ENCODE results near the gene IPO4. TPM values are rescaled to one million over a fixed set of nuclear protein-coding genes. Genes with fewer than 3 reads are reported as not detected.

IPO4 gene
- total and polyA plus RNA-seq, 2 of the 13 experiments (the other 11 are each of a cell fraction or from before 2014, with no cell fraction given) = 39.0 to 179 TPM

DNA sequence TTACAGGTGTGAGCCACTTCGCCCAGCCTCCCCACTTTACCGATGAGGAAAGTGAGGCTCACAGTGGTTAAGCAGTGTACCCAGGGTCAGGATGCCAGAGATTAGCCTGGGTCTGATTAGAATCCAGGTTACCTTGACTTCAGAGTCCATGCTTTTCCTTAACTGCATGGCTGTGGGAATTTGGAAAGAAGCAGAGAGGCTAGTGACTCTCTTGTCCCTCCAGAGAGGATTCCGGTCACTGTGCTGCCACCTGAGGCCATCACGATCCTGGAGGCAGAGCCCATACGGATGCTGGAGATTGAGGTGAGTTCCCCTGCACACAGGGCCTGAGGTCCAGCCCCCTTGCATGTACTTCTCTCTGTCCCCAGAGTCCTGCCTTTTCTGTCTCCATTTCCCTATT, 12.0 kb downstream of the IPO4 start (continued):
- TF ChIP-seq, protein P1, sequence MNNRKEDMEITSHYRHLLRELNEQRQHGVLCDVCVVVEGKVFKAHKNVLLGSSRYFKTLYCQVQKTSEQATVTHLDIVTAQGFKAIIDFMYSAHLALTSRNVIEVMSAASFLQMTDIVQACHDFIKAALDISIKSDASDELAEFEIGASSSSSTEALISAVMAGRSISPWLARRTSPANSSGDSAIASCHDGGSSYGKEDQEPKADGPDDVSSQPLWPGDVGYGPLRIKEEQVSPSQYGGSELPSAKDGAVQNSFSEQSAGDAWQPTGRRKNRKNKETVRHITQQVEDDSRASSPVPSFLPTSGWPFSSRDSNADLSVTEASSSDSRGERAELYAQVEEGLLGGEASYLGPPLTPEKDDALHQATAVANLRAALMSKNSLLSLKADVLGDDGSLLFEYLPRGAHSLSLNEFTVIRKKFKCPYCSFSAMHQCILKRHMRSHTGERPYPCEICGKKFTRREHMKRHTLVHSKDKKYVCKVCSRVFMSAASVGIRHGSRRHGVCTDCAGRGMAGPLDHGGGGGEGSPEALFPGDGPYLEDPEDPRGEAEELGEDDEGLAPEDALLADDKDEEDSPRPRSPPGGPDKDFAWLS (CRISPR knock-in tag; IDR thresholded peaks at IDR 0.05; ENCODE audit: borderline replicate concordance) = 0 out of 2 replicates have a peak, but pooled peaks have one; percentile 7
- TF ChIP-seq EEA1 (CRISPR knock-in tag; IDR thresholded peaks at IDR 0.05; ENCODE audit: borderline replicate concordance) = no peak
- no peak for TF ChIP-seq SMYD3 (CRISPR knock-in tag; IDR thresholded peaks at IDR 0.05)
- TF ChIP-seq ZFP36L1 (CRISPR knock-in tag; IDR thresholded peaks at IDR 0.05) = no peak
- no peak for TF ChIP-seq IKZF4 (CRISPR knock-in tag; IDR thresholded peaks at IDR 0.05; ENCODE audit: borderline replicate concordance, low read depth, not compliant biosample characterization)
- no peak for TF ChIP-seq CREM (IDR thresholded peaks at IDR 0.05)
- no peak for TF ChIP-seq CREM (CRISPR knock-in tag; IDR thresholded peaks at IDR 0.05)

DNA sequence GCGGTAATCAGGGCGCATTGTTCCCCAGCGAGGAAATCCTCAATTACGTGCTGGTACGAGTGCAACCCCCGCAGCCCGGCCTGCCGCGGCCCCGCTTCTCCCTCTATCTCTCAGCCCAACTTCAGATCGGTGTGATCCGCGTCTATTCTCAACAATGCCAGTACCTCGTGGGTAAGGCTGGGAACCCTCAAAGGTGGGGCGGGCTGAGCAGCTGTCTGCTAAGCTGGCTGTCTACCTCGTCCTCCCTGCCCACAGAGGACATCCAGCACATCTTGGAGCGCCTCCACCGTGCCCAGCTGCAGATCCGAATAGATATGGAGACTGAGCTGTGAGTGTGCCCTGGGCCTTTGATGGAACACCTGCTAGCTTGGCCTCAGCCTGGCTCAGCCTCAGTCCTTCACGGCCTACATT, 15.7 kb downstream of the IPO4 start:
- no peak for DNase-seq (ENCODE audit: low spot score)
- BruUV-seq (replicated peaks) = no TSS peak
- no peak for FAIRE-seq
- Histone ChIP-seq H3K9me3 (ENCODE audit: low read length) (no peaks in the 10 kb centered on the region), H3K4me2 (ENCODE audit: low read depth, low read length) (no peak overlapping the region), H3K36me3 (replicated peaks in 1 of 2; ENCODE audit: control insufficient read depth in 1 of 2, insufficient read depth in 2 of 2, low read length in 2 of 2) (peaks cover 4 to 9% of the 10 kb centered on the region in 2 experiments; a peak in 3 of 5 replicates), H3K27ac (ENCODE audit: extremely low read length, insufficient read depth, low read length) (no peak overlapping the region), H4K20me1 (ENCODE audit: insufficient read depth, low read length) (no peaks in the 10 kb centered on the region), H3K4me3 (replicated peaks in 1 of 3; ENCODE audit: insufficient read depth in 1 of 3, low read depth in 2 of 3, low read length in 3 of 3) (no peak overlapping the region), H3K27me3 (ENCODE audit: control insufficient read depth in 1 of 2, insufficient read depth in 2 of 2, low read length in 2 of 2) (no peaks in the 10 kb centered on the region), H3K4me1 (ENCODE audit: insufficient read depth, low read length) (no peaks in the 10 kb centered on the region), H3K9ac (ENCODE audit: insufficient read depth, low read depth, low read length) (no peak overlapping the region), H2AFZ (ENCODE audit: low read length) (no peak overlapping the region), H3K79me2 (ENCODE audit: insufficient read depth, low read length) (no peaks in the 10 kb centered on the region)
- ATAC-seq = peak; percentile 12
- intact Hi-C loops (cut with micrococcal nuclease; ENCODE audit: unreplicated experiment) (no loop called here), in situ Hi-C loops (cut with HindIII; ENCODE audit: extremely low pct_ligation_motif_present, low pct_unique_long_range_greater_than_20kb) (no loop called here)
- CTCF ChIA-PET (ENCODE audit: low intra/inter-chr PET ratio, low total read pairs) = no interaction called here
- POLR2A ChIA-PET = interaction anchor here (1.0 to 3.3 kb wide), 4 partner anchors 8 to 26 kb away, joined by 3 to 13 read pairs (median 8); partner anchors contain the start of genes IRF9, PSME2 and RNF31
- WGBS (ENCODE audit: low lambda C conversion rate) = 92% methylated on average over 20 of the region's 20 CpGs
- TF ChIP-seq, protein P2, sequence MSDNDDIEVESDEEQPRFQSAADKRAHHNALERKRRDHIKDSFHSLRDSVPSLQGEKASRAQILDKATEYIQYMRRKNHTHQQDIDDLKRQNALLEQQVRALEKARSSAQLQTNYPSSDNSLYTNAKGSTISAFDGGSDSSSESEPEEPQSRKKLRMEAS (IDR thresholded peaks at IDR 0.05) = no peak
- TF ChIP-seq AGO2 (optimal IDR thresholded peaks at IDR 0.05; ENCODE audit: low read depth, low read length) = peak; percentile 34
- TF ChIP-seq GABPB1 (CRISPR knock-in tag; IDR thresholded peaks at IDR 0.05) = 0 out of 2 replicates have a peak, but pooled peaks have one; percentile 9
- no peak for TF ChIP-seq HES4 (CRISPR knock-in tag; IDR thresholded peaks at IDR 0.05; ENCODE audit: borderline replicate concordance)
- no peak for TF ChIP-seq ZNF737 (CRISPR knock-in tag; IDR thresholded peaks at IDR 0.05; ENCODE audit: borderline replicate concordance)
- TF ChIP-seq TARDBP (CRISPR knock-in tag; IDR thresholded peaks at IDR 0.05) = no peak
- no peak for TF ChIP-seq ZSCAN9 (CRISPR knock-in tag; IDR thresholded peaks at IDR 0.05; ENCODE audit: borderline replicate concordance)
- TF ChIP-seq ZBTB38 (CRISPR knock-in tag; IDR thresholded peaks at IDR 0.05) = peak; percentile 76
- TF ChIP-seq TMF1 (CRISPR knock-in tag; IDR thresholded peaks at IDR 0.05; ENCODE audit: low read depth) = no peak
- TF ChIP-seq, protein P3, sequence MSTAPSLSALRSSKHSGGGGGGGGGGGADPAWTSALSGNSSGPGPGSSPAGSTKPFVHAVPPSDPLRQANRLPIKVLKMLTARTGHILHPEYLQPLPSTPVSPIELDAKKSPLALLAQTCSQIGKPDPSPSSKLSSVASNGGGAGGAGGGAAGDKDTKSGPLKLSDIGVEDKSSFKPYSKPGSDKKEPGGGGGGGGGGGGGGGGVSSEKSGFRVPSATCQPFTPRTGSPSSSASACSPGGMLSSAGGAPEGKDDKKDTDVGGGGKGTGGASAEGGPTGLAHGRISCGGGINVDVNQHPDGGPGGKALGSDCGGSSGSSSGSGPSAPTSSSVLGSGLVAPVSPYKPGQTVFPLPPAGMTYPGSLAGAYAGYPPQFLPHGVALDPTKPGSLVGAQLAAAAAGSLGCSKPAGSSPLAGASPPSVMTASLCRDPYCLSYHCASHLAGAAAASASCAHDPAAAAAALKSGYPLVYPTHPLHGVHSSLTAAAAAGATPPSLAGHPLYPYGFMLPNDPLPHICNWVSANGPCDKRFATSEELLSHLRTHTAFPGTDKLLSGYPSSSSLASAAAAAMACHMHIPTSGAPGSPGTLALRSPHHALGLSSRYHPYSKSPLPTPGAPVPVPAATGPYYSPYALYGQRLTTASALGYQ (CRISPR knock-in tag; IDR thresholded peaks at IDR 0.05) = no peak
- TF ChIP-seq ATF1 (CRISPR knock-in tag; IDR thresholded peaks at IDR 0.05) = no peak
- no peak for TF ChIP-seq KAT8 (CRISPR knock-in tag; IDR thresholded peaks at IDR 0.05)
- no peak for TF ChIP-seq ZFP36L1 (CRISPR knock-in tag; IDR thresholded peaks at IDR 0.05)
- TF ChIP-seq HNRNPLL (IDR thresholded peaks at IDR 0.05; ENCODE audit: low read depth, low read length, poor library complexity, severe bottlenecking) = no peak
- TF ChIP-seq POLR2G (IDR thresholded peaks at IDR 0.05; ENCODE audit: low read depth, low read length) = peak; percentile 23
- no peak for TF ChIP-seq YEATS2 (CRISPR knock-in tag; IDR thresholded peaks at IDR 0.05; ENCODE audit: borderline replicate concordance)

Data from HepG2 (cell line).